Esophagus muscularis mucosa (tissue), 4 donors: Measurements from ENCODE around the gene PTF1A. TPM values are rescaled to one million over a fixed set of nuclear protein-coding genes. Genes with fewer than 3 reads are reported as not detected.

Experiments used
- DNase-seq: peaks from one replicate; pipeline ENCODE4 v3.0.0-alpha.2; 2017; ENCODE audit errors: extremely low spot score
- H3K27ac ChIP-seq, 4 donors: fragments of 200-600 bp; sonication (generic); replicated peaks in 1 of 4; 1 replicate in 3 of 4; 2 replicates in 1 of 4; pipeline ENCODE4 v1.5.1; 2016 to 2019; ENCODE audit warnings: mild to moderate bottlenecking in 1 of 4
- H3K27me3 ChIP-seq, 4 donors: fragments of 200-600 bp; sonication (generic); one replicate each; pipeline versions ENCODE4 v1.5.1 to v1.6.0; 2016 to 2019
- H3K36me3 ChIP-seq, 4 donors: fragments of 200-600 bp; sonication (generic); one replicate each; pipeline ENCODE4 v1.5.1; 2016 to 2019
- H3K4me1 ChIP-seq, 4 donors: fragments of 200-600 bp; sonication (generic); one replicate each; pipeline ENCODE4 v1.5.1; 2016 to 2019
- H3K4me3 ChIP-seq, 4 donors: fragments of 200-600 bp; sonication (generic); 1 replicate in 2 of 4; 2 replicates in 2 of 4; pipeline ENCODE4 v1.5.1; 2016 to 2019; ENCODE audit warnings: mild to moderate bottlenecking in 4 of 4, moderate library complexity in 1 of 4
- H3K9me3 ChIP-seq, 4 donors: fragments of 200-600 bp; sonication (generic); 1 replicate in 3 of 4; 2 replicates in 1 of 4; pipeline ENCODE4 v1.5.1; 2016 to 2019
- CTCF ChIP-seq, 3 experiments: fragments of 200-600 bp in 2 of 3; fragments of 450-650 bp in 1 of 3; sonication (generic) in 2 of 3; IDR thresholded peaks; one replicate each; pipeline ENCODE4 v1.5.1; 2017 to 2019; ENCODE audit warnings: antibody characterized with exemption in 3 of 3, mild to moderate bottlenecking in 2 of 3, moderate library complexity in 1 of 3
- EP300 ChIP-seq: sonication (generic); formaldehyde crosslinking; IDR thresholded peaks from one replicate; pipeline ENCODE4 v1.6.1; 2017; ENCODE audit warnings: antibody characterized with exemption
- POLR2A ChIP-seq: fragments of 450-650 bp; IDR thresholded peaks from one replicate; pipeline ENCODE4 v1.6.1; 2017; ENCODE audit warnings: antibody characterized with exemption, moderate library complexity, mild to moderate bottlenecking, low read depth
- POLR2AphosphoS5 ChIP-seq, 2 donors: sonication (generic); formaldehyde crosslinking; IDR thresholded peaks; one replicate each; pipeline ENCODE4 v1.6.1; 2017; ENCODE audit warnings: antibody characterized with exemption in 2 of 2
- WGBS: methylation state at CpG from one replicate; pipeline ENCODE4 v1.1.5; 2018; 5-methylcytosine and 5-hydroxymethylcytosine counted together
- intact Hi-C: fragments of 100-400 bp; cut with DNase I; formaldehyde crosslinking; loops from one replicate; pipeline ENCODE4 v1.15.1; 2023
- total RNA-seq, 4 donors: library from RNA; depleted of rRNA; stranded (reverse); fragments of >200 nt; gene quantifications; one replicate each; pipeline versions ENCODE4 v1.1.0 to v1.2.1, GENCODE V29; 2016

Gene PTF1A
- total RNA-seq, 4 donors from 2014 or later, result not detected

- TF ChIP-seq EP300, result no peak
- TF ChIP-seq CTCF (IDR thresholded peaks at IDR 0.05), result no peak
- no peak for TF ChIP-seq POLR2AphosphoS5 (IDR thresholded peaks at IDR 0.05)
- no peak for TF ChIP-seq POLR2A
- 3% methylated on average over 24 of the region's 88 CpGs for WGBS
- no peaks in the 10 kb centered on the region for H3K36me3 ChIP-seq
- no peak for DNase-seq
- H3K4me3 ChIP-seq, result no peak overlapping the region
- no peaks in the 10 kb centered on the region for H3K9me3 ChIP-seq
- H3K27ac ChIP-seq, result no peak overlapping the region
- peaks cover 12 to 25% (median 22%) of the 10 kb centered on the region in 4 donors for H3K4me1 ChIP-seq
- H3K27me3 ChIP-seq, result peaks cover 0 to 92% (median 33%) of the 10 kb centered on the region in 4 donors
- intact Hi-C loops, result no loop called here
Measured at GRCh38 chr10:23174074-23174976, 17.8 kb upstream of the PTF1A start.

- no peak for TF ChIP-seq POLR2A
- no peak for TF ChIP-seq EP300
- TF ChIP-seq CTCF (IDR thresholded peaks at IDR 0.05), result no peak
- TF ChIP-seq POLR2AphosphoS5 (IDR thresholded peaks at IDR 0.05), result no peak
- Histone ChIP-seq H3K36me3 (no peaks in the 10 kb centered on the region), H3K4me3 (no peak overlapping the region), H3K4me1 (peaks cover 12 to 25% (median 22%) of the 10 kb centered on the region in 4 donors), H3K27ac (no peak overlapping the region), H3K9me3 (no peaks in the 10 kb centered on the region), H3K27me3 (peaks cover 0 to 94% (median 34%) of the 10 kb centered on the region in 4 donors)
- DNase-seq, result no peak
- WGBS, result 18% methylated on average over 13 of the region's 14 CpGs
- intact Hi-C loops, result no loop called here
Measured at GRCh38 chr10:23174977-23175512, 17.1 kb upstream of the PTF1A start.

- Histone ChIP-seq H3K4me1 (peaks cover 0 to under 1% (median 0%) of the 10 kb centered on the region in 4 donors), H3K27ac (no peak overlapping the region), H3K27me3 (peaks cover 0 to 64% (median 2%) of the 10 kb centered on the region in 4 donors), H3K4me3 (no peak overlapping the region), H3K36me3 (no peaks in the 10 kb centered on the region), H3K9me3 (no peaks in the 10 kb centered on the region)
- intact Hi-C loops, result no loop called here
- no peak for DNase-seq
- TF ChIP-seq POLR2A (no peak), CTCF (IDR thresholded peaks at IDR 0.05) (no peak), POLR2AphosphoS5 (IDR thresholded peaks at IDR 0.05) (no peak), EP300 (no peak)
- WGBS, result 60% methylated on average over 7 of the region's 7 CpGs
Measured at GRCh38 chr10:23186178-23186577, 5.9 kb upstream of the PTF1A start.

GRCh38 chr10:23186697-23187096 is 5.4 kb upstream of the PTF1A start:
- DNase-seq, result no peak
- H3K36me3 ChIP-seq, result no peaks in the 10 kb centered on the region
- no peak overlapping the region for H3K4me3 ChIP-seq
- peaks cover 0 to 6% (median 2%) of the 10 kb centered on the region in 4 donors for H3K4me1 ChIP-seq
- no peak for TF ChIP-seq EP300
- TF ChIP-seq CTCF (IDR thresholded peaks at IDR 0.05), result no peak
- TF ChIP-seq POLR2AphosphoS5 (IDR thresholded peaks at IDR 0.05), result no peak
- no peak for TF ChIP-seq POLR2A
- intact Hi-C loops, result no loop called here
- H3K9me3 ChIP-seq, result no peaks in the 10 kb centered on the region
- H3K27me3 ChIP-seq, result peaks cover 0 to 69% (median 6%) of the 10 kb centered on the region in 4 donors
- H3K27ac ChIP-seq, result no peak overlapping the region
- 20% methylated on average over 5 of the region's 5 CpGs for WGBS
